Embryonic facial prominence (tissue), 1 donor: ENCODE results near the gene ATP4B.

Experiments
- DNase-seq: peaks from one replicate; pipeline ENCODE4 v3.0.0-alpha.2; 2016; ENCODE audit errors: extremely low spot score

The ATP4B gene

GRCh38 chr13:113656831-113657671, 947 bp downstream of the ATP4B start:
- DNase-seq: no peak

DNA sequence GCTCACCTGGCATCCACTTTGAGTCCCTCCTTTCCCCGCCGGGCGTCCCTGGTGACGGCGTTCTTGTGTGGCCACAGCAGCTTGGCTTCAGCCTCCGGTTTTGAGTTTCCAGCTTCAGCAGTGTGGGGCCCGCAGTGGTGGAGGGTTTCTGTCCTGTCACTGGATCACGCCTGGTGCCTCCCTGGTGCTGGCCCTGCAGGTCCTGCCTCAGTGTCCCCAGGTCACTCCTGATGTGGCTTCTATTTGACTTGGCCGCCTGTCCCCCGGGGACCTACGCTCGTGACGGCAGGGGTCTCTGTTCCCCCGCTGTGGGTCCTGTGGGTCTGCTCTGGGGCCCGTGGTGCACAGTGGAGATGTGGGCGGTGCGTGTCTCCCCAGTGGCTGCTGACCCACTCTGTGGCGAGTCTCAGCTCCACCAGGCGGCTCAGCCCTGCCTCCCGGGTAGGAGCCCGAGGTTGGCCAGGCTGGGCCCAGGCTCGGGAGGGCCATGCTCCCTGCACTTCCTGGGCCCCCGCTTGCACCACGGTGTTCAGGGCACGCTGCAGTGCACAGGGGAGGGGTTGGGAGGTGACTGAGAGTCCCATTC, 1.9 kb downstream of the ATP4B start:
- no peak for DNase-seq

GRCh38 chr13:113655346-113656002, 2.5 kb downstream of the ATP4B start:
- no peak for DNase-seq

DNA sequence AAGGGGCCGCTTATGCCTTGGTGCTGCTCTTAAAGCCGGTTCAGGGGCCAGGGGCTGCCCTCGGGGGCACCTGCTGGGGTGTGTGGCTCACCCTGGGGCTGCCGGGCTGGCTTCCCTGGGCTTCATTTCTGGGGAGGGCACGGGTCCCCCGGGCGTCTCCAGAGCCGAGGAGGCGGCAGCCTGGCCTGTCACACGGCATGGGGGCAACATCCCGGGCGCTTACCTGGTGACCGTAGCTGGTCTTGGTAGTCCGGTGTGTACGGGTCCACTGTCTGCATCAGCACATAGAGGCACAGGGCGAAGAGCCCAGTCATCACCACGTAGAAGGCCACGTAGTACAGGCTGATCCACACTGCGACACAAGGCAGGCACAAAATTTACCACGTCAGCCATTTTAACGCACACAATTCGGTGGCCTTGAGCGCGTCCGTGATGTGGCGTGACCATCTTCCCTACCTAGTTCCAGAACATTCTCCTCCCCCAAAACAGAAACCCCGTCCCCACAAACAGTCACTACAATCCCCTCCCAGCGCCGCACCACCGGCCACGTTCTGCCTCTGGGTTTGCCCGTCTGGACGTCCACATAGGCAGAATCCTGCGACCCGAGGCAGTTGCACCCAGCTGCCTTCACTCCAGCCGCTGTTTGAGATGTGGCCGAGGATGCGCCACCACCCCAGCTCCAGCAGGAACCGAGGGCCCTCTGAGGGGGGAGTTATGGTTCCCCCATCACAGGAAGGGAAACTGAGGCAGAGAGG, 3.2 kb downstream of the ATP4B start:
- no peak for DNase-seq

DNA sequence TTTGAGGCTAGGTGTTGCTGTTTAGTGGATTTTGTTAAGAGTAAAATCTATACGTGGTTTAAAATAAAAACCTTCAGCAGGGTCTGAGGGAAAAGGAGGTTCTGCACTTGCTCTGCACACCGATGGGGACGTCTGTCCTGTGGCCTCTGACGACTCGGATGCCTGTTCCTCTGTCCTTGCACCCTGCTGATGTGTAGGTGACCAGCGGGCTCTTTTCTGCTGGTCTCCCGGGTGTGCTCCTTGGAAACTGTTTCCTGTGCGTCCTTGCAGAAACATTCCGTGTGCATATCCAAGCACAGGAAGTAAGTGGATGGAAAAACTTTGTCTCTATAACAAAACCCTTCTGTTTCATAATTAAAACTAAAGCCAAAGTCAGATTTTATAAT, 3.8 kb downstream of the ATP4B start:
- DNase-seq: no peak

DNA sequence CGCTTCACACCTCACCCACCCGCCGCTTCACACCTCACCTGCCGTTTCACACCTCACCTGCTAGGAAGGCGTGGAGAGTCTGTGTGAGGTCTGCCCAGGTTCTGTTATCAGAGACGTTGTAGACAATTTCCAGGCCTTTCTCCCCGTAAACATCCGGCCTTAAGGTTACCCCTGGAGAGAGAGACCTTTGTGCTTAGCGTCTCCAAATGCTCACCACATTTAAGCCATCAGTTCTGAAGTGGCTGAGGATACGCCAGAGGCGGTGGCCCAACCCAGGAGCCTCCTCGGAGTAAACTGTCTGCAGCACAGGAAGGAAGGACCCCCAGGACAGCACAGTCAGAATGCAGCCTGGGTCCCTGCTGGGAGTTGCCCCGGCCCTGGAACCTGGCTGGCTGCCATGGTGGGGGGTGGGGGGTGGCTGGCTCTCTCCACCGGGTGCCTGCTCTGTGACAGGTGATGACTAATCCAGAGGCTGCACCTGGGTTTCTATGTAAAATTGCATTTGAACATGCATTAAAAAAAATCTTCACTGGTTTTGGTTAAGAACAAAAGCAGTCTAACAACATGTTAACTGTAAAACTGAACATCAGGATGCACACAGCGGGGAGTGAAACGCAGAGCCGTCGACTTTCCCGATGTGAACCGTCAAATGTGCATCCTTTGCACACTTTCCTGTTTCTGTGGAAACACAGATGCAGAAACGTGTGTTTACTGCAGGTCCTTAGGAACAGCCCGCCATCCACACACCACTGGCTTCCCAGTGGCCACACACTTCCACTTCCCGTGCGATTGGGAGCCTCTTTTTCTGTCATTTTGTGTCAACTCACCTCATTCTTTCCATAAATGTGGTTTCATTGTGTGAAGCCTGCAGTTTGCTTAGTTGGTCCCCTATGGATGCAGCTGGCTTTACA, 4.5 kb downstream of the ATP4B start:
- no peak for DNase-seq

DNA sequence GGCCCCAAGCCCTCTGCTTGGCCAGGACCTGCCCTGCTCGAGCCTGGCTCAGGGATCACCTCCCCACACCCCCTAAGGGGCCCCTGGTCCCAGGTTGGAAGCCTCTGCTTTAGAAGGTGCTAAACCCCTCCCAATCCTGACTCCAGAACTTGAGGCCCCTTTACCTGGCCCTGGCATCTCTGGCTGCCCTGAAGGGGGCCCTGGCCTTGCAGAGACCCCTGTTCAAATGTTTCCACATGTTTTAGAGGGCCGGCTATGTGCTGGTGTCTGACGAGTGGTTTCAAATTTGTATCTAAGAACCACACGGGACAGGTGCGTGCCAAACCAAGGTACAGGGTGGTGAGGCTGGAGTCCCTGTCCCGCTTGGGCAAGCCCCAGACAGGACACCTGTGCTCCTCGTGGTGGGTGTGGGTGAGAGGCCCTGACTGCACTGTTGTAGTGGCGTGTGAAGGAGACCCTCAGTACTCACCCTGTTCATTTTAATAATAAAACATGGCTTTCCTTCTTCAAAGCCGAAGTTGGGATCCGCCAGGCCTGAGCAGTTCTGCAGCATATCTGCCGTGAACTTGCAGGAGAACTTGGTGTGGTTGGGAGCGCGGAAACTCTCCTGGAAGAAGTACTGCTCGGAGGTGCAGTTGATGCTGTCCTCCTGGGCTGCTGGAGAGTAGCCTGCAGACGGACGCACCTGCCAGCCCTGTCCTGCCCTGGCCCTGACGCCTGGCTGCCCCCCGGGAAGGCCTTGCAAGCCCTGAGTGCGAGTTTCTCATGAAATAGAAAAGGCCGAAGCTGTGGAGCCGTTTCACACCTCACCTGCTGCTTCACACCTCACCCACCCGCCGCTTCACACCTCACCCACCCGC, 5.4 kb downstream of the ATP4B start:
- no peak for DNase-seq

GRCh38 chr13:113651511-113652403, 6.2 kb downstream of the ATP4B start:
- DNase-seq: no peak

DNA sequence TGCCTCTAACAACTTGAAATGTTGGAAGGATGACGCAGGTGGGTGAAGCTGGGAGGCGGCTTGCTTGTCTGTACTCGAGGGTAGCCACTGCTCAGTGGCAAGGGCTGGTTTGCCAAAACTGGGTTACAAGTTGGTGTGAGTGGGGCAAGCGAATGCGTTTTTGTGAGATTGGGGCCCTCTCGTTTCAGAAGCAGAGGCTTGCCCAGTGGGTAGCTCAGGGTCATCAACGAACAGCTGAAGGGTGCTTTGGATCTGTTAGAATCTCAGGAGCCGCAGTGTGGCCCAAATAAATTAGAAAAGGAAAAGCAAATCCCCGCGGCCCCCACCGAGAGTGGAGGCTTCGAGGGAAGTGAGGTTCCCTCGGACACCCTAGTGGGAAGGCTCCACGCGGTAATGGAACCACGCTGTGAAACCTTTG, 7.3 kb downstream of the ATP4B start:
- DNase-seq: no peak

DNA sequence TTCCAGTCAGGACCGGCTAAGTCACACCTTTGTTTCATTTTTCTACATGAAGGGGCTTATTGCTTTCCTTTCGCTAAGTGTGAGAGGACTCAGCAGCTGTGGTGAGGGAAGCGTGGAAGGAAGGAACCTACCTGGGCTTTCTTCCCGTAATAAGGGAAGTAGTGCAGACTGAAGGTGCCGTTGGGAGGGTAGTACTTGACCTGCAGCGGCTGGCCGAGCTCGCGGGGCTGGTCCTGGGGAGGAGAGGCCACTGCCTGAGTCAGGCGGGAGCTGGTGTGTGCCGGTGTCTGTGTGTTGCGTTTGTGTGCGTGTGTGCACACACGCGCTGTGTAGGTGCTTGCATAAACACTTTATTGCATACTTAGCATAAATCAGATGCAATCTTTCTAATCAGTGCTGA, 7.7 kb downstream of the ATP4B start:
- DNase-seq: no peak

- no peak for DNase-seq
Measured at GRCh38 chr13:113649212-113649611, 8.8 kb downstream of the ATP4B start.

GRCh38 chr13:113648216-113648610, 9.8 kb downstream of the ATP4B start:
- no peak for DNase-seq

- no peak for DNase-seq
Measured at GRCh38 chr13:113647351-113648215, 10.4 kb downstream of the ATP4B start.

GRCh38 chr13:113646921-113647340, 11.1 kb downstream of the ATP4B start:
- DNase-seq: no peak

- no peak for DNase-seq
Measured at GRCh38 chr13:113646376-113646775, 11.6 kb downstream of the ATP4B start.

DNA sequence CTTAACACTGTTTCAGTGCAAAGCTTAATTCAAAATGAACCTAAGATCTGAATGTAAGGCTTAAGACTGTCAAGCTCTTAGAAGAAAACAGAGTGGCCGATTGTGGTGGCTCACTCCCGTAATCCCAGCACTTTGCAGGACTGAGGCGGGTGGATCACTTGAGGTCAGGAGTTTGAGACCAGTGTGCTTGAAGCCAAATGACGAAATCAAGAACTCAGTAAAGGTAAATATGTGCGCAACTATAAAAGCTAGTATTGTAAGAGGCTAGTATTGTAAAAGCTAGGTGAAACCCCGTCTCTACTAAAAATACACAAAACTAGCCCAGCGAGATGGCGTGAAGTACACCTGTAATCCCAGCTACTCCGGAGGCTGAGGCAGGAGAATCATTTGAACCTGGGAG, 12.7 kb downstream of the ATP4B start:
- no peak for DNase-seq

- no peak for DNase-seq
Measured at GRCh38 chr13:113644800-113645199, 13.2 kb downstream of the ATP4B start.

DNA sequence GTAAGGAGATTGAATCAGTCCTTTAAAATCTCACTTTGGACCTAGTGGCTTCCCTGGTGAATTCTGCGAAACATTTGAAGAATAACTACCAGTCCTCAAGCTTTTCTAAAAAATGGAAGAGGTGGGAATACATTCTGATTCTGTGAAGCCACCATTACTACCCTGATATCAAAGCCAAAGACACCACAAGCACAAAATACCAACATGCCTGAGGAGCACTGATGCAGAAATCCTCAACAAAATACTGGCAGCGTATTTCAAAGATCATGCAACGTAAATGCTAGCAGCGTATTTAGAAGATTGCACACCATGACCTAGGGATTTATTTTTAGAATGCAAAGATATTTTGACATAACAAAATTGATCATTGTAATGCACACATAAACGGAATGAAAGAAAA, 14.4 kb downstream of the ATP4B start:
- no peak for DNase-seq
